Measurements from ENCODE around the gene FARP1.
"Not testable (repeated sequence)": the region's sequence is repeated elsewhere in the genome, so short reads cannot be mapped to it uniquely, and the experiment has no call there.

The FARP1 gene

DNA sequence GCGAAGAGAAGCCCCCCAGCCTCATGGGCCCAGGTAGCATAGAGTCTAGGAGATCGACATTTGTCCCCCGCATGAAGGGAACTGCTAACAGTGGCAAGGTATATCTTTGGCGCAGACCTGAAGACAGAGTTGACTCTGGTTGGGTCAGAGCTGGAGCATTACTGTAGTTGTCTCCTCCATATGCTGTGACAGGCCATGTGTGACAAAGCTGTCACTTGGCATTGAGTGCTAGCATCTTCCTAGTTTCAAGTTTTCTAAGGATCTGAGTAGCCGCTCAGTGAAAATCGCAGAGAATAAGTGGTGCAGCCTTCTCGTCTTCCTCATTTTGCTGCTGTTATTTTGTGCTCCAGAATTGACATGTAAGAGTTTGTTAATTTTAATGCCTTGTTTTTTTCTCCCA lies 223.5 kb downstream of the FARP1 start:
- DNase-seq (ENCODE audit: low spot score) = no peak

- DNase-seq (ENCODE audit: low spot score) = no peak
Measured at GRCh38 chr13:98366959-98367358, 224.1 kb downstream of the FARP1 start.

DNA sequence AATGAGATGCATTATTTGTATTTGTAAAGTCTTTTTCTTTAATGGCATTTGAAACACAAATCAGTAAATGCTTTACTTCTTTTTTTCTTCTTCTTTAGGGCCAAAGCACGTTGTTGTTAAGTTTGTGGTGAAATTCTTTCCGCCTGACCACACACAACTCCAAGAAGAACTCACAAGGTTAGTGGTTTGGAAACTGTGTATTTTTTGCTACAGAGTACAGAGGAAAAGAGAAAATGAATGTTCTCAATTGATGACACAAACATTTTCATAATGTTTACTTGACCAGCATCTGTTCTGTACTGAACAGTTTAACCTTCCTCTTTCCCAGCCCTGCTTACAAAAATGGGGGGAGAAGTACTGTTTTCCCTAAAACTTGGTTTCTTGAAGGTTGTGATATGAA lies 225.1 kb downstream of the FARP1 start:
- DNase-seq (ENCODE audit: low spot score) = no peak

GRCh38 chr13:98369520-98369919 lies 226.6 kb downstream of the FARP1 start:
- not testable (repeated sequence) for DNase-seq (ENCODE audit: low spot score)

DNA sequence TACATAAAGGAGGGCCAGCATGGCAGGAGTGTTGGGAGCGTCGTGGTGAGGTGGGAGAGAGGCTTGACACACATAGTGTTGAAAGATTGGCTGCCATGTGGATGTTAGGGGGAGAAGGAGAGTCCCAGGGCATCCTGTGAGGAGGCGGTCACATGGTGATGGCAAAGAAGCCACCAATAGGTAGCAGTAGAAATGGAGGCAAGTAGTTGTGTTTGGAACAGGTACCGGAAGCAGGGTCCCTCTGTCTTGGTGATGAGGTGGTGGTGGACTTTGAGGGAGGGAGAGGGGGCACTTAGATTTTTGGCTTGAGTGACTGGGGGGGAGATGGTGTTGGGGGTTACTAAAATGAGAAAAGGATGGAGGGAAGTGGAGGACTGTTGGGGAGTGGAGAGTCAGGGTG lies 227.4 kb downstream of the FARP1 start:
- no peak for DNase-seq (ENCODE audit: low spot score)

DNA sequence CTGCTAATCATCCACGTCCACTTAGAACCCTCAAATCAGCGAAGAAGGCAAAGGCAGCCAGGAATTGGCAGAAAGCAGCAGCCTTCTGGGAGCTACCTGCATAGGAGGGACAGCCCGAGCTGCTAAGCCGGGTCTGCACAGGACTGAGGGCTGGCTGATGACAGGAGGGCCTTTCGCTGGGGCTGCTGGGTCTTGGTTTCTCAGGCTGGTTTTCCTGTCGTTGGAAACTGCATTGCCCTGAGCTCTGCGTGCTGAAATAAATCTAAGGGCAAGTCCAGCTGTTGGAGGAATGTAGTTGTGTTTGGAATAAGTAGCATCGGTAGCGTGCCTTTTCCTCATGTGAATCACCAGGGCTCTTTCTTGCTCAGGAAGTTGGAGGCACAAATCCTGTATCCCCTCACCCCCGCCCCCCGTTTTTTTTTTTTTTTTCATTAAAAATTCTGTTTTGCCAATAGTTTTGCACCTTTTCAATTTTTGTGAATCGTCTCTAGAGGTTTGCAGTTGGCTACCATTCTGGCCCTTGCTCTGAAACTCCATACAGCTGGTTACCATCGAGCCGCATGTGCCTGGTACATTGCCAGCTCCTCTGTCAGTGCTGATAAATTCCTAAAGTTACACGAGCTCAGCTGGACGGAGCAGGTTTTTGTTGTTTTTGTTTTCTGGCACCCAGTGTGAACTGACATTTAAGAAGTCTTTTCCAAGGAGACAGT lies 228.1 kb downstream of the FARP1 start:
- no peak for DNase-seq (ENCODE audit: low spot score)

DNA sequence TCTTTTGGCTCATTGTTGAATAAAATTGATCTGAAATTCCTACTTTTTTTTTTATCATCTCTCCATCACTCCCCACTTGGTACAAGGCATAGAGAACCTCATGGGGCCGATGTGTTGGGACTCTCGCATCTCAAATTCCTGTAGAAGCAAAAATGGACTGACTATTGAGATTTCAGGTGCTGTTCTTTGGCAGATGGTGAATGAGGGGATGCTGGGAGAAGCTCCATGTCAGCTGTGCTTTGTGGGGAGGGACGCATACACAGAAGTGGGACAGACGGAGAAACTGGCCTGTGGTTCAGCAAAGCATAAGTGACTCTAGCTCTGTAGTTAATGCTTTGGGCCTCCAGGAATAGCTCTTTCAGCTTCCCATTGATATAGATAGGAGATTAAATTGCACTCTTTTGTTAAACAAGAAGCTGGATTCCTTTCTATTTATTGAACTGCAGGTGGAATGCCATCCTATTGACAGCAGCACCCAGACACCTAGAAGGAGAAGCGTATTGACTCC lies 228.7 kb downstream of the FARP1 start:
- no peak for DNase-seq (ENCODE audit: low spot score)

- no peak for DNase-seq (ENCODE audit: low spot score)
Measured at GRCh38 chr13:98372876-98373275, 230.0 kb downstream of the FARP1 start.

- no peak for DNase-seq (ENCODE audit: low spot score)
Measured at GRCh38 chr13:98374750-98375149, 231.9 kb downstream of the FARP1 start.

- DNase-seq (ENCODE audit: low spot score) = no peak
Measured at GRCh38 chr13:98377635-98378378, 234.9 kb downstream of the FARP1 start.

- DNase-seq (ENCODE audit: low spot score) = no peak
Measured at GRCh38 chr13:98384739-98385138, 241.8 kb downstream of the FARP1 start.

DNA sequence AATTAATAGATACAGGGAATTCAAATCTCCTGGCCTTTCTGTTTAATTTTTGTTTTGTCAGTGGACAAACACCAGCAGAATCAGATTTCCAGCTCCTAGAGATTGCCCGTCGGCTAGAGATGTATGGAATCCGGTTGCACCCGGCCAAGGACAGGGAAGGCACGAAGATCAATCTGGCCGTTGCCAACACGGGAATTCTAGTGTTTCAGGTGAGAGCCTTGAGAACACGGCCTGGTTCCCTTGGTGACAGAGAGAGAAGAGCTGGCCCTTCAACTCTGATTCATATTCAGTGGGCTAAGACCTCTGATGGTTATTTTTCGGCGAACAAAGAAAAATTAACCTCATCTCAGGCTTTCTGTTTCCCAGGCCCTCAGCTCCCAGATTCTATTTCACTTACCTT lies 242.7 kb downstream of the FARP1 start:
- DNase-seq (ENCODE audit: low spot score) = no peak

DNA sequence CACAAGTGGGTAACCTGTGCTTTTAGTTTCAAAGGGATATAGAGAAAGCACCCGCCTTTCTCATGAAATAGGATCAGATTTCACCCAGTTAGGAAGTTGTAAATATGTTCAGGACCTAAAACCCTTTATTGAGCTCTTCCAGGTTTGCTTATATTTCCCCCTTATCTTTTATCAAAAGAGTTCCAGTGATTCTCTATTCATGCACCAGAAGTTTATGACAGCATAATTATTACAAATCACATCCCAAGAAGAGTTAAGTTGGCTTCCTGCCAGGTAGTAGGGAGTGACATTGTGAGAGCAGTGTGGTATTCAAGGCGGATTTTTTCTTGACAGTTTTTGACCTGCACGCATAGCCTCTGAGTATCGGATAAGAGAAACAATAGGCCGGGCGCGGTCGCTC lies 243.7 kb downstream of the FARP1 start:
- DNase-seq (ENCODE audit: low spot score) = no peak

- no peak for DNase-seq (ENCODE audit: low spot score)
Measured at GRCh38 chr13:98389319-98389718, 246.4 kb downstream of the FARP1 start.

DNA sequence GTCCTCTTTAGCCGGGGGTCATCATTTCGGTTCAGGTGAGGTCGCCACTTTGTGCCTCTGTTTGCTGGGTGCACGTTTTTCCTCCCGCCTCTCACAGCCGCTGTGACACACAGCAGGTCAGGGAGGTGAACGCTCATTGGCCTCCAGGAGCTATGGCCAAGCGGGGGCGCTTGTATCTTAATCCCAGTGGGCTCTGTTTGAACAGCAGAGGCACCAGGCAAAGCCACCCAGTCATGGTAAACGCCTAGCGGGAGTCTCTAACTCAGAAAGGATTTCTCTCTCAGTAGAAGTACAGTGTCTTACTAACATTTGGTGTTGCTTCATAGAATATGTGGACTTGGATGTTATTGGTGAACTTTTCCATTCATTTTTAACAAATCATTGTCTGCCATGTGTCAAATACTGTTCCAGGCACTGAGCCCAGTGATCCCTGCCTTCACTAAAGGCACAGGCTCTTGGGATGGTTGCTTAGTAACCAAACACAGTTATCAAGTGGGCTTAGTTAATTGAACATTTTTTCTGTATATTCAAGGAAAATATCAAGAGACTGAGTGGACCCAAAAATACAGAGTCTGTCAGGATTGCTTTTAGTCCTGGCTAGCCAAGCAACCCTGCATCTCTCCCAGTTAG lies 247.3 kb downstream of the FARP1 start:
- no peak for DNase-seq (ENCODE audit: low spot score)

DNA sequence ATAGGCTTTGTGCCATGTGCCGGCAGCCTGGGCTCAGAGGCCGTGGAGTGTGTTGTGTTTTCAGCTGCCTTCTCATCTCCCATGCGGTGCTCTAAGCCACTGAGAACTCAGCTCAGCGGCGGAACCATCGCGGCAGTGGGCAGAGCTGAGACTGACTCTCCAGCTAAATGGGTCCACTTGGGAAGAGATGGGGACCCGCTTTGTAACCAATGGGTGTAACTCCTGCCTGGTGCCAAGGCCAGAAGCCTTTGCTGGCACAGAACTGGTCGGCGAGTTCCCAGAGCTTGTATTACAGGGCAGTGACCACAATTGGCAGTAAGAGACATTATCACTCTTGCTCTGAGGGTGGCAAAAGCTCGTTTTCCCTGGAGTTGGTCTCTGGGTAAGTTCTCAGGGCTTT lies 251.0 kb downstream of the FARP1 start:
- no peak for DNase-seq (ENCODE audit: low spot score)

DNA sequence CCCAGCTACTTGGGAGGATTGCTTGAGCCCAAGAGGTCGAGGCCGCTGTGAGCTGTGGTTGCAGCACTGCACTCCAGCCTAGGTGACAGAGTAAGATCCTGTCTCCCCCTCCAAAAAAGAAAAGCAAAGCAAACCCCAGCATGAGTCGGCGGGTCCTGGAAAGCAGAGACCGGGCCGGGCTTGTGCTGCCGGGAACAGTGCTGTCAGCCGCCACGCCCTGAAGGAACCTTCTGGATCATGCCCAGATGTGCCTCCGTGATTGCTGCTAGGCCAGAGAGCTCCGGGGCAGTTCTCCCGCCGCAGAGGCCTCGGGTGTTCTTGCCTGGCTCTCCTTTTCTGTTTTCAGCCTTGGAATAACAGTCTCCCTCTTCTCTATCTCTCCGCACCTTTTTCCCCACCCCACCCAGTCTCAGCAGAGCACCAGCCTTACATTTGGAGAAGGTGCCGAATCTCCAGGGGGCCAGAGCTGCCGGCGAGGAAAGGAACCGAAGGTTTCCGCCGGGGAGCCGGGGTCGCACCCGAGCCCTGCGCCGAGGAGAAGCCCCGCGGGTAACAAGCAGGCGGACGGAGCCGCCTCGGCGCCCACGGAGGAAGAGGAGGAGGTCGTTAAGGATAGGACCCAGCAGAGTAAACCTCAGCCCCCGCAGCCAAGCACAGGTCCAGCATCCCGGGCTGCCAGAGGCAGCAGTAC lies 252.1 kb downstream of the FARP1 start:
- DNase-seq (ENCODE audit: low spot score) = no peak

GRCh38 chr13:98396071-98396710 lies 253.3 kb downstream of the FARP1 start:
- no peak for DNase-seq (ENCODE audit: low spot score)

GRCh38 chr13:98397221-98397620 lies 254.3 kb downstream of the FARP1 start:
- DNase-seq (ENCODE audit: low spot score) = no peak

GRCh38 chr13:98397861-98398260 lies 255.0 kb downstream of the FARP1 start:
- DNase-seq (ENCODE audit: low spot score) = no peak

- no peak for DNase-seq (ENCODE audit: low spot score)
Measured at GRCh38 chr13:98398581-98398980, 255.7 kb downstream of the FARP1 start.

DNA sequence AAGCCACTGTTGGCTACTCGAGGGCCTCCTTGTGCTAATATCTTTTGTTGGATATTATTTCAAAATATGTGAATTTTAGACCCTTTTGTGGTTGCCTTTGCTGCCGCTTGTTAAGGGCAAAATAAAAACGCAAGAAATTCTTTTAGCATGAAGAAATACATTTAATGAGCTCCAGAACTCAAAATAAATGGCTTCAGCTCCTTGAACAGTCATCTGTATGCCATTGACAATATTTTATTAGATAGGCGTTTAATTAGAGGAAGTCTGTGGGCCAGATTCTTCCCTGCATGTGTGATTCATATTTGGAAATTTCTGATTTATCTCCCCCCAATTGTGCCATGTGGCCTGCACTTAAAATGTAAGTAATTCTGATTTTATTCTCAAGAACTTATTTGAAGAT lies 256.9 kb downstream of the FARP1 start:
- no peak for DNase-seq (ENCODE audit: low spot score)

Data from CD4-positive, alpha-beta T cell treated with Interleukin-6 at 100 ng/mL for 8 hours (primary cell).